GM21529 (cell line): ENCODE results near the gene CDRT15.
"Not testable (repeated sequence)": the region's sequence is repeated elsewhere in the genome, so short reads cannot be mapped to it uniquely, and the experiment has no call there.

Source experiments
- ATAC-seq: cut with Tn5 transposase; IDR thresholded peaks from one replicate; pipeline ENCODE4 v1.9.1; 2021; ENCODE audit not compliant: unreplicated experiment

CDRT15 gene

DNA sequence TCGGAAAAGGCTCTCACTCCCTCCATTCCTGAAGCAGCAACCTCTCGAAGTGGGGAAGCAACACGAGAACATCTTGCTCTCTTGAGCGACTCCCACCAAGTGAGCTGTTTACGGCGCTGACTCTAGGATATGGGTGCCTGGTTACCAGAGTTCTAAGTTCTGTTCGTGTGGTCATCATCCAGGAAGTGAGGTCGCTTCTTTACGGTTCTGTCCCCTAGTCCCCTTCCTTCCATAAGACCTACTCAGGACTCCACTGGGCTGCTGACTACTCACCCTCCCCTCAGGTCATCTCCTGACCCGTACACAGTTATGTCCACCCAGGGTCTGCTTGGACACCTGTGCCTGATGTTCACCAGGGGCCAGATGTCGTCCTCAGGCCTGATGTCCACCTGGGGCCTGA is at the start of gene CDRT15:
Gene CDRT15, minus strand, starts transcription at position 101 of the 400 bp plus-strand sequence. Its CDS starts 29 bp downstream, at position 72.
- ATAC-seq = not testable (repeated sequence)

DNA sequence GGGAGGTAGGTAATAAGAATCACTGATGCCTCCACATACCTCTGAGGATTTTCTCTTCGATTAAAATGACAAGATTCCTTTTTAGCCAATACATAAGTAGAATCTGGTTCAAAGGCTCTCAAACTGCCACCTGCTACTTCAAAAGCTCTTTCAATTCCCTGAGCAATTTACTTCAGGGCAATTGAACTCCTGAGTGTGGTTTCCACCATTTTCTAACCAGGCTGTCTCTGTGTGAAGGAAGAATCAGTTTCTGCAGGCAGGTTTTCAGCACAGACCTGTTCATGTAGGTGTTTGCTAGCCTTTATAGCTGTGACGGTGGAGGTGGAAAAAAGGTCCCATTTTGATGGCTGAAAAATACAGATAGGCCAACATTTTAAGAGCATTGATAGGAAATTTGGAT is 46.1 kb upstream of the CDRT15 start:
- ATAC-seq = no peak

DNA sequence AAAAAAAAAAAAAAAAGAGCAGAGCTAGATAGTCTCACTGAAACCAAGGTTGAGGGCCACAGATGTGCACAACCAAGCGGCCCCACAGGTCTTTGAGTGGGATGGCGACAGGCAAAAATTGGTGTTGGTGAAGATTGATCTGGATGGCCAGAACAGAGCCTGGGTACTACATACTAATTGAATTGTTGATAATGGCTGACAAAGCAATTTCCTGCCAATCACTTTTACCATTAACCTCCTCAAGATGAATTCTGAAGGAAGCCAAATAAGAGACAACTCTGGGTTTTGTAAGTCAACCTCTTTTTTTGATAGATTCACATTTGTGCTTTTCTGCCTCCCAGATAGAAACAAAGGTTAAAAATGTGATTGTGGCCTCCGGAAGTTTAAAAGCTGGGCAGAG is 44.9 kb upstream of the CDRT15 start:
- ATAC-seq = no peak

DNA sequence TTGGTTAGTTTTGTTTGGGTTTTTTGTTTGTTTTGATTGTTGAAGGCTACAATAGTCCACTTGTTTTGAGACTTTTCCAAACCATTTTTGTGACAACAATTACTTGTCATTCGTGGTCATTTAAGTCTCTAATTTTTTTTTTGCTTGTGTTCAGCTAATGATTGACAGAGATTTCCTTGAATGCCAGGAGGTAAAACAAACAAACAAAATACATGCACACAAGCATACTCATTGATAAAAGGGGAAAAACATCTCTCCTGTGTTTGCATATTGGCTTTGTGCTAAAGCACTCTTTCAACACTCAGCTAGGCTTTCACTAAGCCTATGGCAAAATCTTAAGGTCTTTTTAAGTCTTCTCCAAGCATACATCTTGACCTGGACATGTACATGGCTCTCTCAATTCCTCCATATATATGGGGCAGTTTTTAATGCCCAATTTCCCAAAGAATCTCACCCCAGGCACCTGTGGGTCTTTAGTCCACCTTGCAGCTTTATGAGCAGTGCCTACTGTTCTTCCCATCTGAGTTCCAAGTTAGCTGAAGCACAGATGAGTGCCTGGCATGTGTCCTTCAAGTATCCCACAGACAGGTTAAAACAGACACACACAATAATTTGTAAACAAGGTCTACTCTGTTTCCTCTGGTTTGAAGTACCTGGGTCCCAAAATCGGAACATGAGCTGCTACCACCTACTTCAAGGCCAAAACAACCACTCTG is 40.0 kb upstream of the CDRT15 start:
- ATAC-seq = no peak

DNA sequence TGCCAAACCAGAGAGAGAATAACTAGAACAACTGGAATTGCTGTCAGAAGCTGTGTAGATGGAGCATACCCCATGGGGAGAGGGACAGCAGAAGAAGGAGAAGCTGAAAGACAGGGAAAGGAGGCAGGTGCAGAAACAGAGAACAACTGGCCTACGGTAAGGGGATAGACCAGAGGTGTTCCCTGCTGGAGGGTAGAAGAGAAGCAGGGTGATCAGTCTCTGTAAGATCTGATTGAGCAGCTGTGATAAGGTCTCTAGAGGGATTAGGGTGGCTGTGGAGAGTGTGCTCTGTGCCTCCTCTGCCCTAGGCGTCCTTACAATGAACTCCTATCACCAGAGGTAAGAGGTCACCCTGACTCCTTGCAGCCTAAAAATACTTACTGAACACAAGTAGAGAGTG is 33.8 kb upstream of the CDRT15 start:
- no peak for ATAC-seq

DNA sequence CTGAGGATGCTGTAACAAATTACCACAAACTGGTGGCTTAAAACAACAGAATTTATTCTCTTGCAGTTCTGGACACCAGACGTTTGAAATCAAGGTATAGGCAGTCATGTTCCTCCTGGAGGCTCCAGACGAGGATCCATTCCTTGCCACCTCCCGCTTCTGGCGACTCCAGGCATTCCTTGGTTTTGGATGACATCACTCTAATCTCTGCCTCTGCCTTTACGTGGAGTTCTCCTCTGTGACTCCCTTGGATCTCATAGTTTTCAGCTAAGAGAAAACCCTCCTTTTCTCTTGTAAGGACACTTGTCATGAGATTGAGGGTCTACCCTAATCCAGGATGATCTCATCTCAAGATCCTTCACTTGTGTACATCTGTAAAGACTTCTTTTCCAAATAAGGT is 32.8 kb upstream of the CDRT15 start:
- ATAC-seq = no peak

DNA sequence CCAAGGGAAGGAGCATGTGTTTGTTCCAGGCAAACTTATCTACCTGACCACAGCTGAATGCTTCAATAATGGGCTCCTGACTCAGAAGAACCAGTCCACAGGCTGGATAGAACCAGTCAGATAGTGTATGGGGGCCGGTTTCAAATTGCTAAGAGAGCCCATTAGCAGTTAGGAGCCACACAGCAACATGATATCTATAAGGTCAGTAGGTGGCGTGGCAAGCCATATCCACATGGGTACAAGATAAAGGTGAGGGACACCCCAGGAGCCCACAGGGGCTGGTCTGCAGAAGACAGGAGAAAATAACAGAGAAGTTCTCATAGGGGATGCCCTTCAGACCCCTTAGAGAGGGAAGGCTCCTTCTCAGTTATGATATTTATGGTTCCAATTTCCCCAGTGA is 31.6 kb upstream of the CDRT15 start:
- no peak for ATAC-seq

DNA sequence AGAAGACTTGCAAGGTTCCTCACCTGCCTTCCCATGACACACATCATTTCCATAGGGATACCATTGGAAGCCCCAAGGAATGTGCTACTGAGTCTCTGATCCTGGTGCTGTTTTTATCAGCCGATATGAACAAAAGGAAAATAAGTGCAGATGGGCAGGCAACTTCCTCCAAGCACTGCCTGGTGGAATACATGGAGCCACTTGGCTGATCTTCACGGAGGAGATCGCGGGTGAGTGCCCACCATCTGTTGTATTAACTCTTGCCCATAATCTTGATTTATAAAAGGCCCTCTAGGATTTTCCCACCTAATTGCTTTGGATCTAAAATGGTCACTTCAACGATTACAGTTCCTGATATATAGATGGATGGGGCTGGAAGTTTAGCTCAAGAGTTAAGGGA is 24.7 kb upstream of the CDRT15 start:
- no peak for ATAC-seq

DNA sequence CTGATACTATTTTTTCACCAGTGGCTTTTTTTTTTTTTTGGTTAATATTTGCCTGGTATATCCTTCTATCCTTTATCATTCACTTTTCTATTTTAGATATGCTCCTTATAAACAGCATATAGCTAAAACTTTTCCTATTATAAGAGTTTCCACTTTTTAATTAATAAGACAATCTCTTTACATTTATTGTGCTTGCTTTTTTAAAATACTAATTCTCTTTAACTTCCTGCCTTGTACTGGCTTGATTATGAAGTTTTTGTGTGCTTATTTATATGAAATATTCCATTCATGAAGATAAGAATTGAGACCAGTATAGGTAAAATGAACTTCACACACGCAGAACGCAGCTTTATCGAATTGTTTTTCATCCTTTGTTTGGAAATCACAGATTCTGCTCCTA is 9.0 kb upstream of the CDRT15 start:
- ATAC-seq = no peak

DNA sequence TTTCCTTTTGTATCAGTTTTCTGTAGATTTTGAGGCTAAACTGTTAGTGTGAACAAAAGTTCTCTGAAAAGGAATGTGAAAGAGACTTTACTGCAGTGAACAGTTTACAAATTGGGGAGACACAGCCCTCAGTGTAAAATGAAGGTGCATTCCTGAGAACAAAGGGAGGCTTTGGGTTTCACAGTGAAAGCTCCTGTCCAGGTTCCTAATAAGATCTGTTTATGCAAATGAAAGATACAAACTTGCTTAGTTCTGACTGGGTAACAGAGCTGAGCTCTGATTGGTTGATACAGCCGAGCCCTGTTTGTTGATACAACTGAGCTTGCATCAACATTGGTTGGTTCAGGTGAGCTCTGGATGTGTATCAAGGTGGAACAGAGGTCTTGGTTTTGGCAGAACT is 8.3 kb upstream of the CDRT15 start:
- no peak for ATAC-seq

DNA sequence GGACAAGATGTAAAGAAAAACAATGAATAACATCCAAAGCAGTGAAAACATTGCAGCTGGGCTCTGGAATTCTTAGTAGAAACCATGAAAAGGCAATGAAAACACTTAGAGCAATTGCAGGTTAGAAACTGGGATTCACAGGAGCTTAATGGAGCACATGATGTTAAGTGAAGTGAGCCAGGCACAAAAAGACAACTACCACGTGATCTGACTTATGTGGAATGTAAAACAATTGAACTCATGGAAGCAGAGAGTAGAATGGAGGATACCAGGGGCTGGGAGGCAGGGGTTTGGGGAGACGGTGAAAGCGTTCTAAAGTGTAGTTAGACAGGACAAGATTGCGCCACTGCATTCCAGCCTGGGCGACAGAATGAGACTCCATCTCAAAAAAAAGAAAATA is 2.6 kb upstream of the CDRT15 start:
- not testable (repeated sequence) for ATAC-seq

DNA sequence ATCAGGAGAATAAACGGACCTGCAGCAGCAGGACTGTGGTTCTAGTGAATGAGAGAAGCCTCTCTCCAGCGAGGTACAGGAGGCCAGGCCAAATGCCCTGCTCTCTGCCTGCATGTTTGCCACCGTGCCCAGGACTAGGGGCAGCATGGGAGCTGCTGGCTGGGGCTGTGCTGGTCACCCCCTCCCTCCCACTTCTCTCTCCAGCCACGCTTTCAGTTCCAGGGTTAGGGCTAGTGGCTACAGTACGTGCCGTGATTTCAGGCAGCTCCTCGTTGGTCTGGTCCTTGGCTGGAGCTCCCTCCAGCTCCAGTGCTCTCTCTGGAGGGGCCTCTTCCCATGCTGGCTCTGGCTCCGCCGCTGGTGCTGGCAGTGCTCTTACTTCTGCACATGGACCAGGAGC is 630 bp downstream of the CDRT15 start:
- not testable (repeated sequence) for ATAC-seq

DNA sequence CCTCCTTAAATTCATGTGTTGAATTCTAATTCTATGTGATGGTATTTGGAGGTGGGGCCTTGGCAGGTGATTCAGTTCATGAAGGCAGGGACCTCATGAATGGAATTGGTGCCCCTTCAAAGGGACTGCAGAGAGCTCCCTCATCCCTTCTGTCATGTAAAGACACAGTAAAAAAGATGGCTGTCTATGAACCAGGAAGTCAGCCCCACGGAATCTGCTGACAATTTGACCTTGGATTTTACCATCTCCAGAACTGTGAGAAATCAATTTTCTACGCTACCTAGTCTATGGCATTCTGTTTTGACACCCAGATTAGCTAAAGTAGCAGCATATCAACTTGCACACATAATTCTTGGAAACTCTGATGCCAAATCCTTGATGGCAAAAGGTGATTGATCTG is 1.6 kb downstream of the CDRT15 start:
- not testable (repeated sequence) for ATAC-seq

DNA sequence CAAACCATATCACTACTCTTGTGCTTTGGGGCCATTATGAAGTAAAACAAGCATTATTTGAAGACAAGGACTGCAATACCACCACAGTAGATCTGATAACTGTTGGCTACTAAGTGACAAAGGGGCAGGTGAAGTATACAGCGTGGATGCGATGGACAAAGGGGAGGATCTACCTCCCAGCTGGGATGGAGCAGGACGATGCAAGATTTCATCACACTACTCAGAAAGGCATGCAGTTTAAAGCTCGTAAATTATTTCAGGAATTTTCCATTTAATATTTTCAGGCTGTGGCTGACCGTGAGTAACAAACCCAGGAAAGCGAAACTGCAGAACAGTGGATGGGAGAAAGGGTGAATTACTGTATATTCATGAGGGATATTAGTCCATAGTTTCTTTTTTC is 5.5 kb downstream of the CDRT15 start:
- not testable (repeated sequence) for ATAC-seq

DNA sequence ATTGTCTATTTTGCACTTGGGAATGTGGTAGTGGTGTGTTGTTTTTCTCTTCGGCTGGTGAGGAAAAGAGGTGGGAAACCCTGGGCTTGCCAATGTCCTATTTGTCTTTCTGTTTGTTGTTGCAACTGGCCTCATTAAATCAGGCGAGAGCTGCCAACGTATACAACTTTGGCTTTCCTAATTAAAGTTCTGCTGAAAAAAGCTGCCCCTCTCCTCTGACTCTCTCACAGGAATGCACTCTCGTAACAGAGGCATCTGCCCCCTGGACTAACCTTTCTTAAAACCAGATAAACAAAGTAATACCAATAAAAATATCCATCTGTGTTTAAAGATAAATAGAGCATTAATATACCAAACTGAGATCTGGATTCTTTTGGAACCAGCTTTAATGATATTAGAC is 7.8 kb downstream of the CDRT15 start:
- no peak for ATAC-seq

DNA sequence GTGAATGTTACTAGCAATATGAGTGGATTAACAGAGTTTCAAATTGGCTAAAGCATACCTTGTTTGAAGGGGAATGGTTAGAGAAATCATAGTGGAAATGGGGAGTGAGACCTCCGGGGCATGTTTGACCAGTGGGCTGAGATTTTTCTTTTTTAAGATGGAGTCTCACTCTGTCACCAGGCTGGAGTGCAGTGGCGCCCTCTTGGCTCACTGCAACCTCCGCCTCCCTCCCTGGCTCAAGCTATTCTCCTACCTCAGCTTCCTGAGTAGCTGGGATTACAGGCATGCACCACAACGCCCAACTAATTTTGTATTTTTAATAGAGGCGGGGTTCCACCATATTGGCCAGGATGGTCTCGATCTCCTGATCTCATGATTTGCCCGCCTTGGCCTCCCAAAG is 9.6 kb downstream of the CDRT15 start:
- ATAC-seq = no peak

DNA sequence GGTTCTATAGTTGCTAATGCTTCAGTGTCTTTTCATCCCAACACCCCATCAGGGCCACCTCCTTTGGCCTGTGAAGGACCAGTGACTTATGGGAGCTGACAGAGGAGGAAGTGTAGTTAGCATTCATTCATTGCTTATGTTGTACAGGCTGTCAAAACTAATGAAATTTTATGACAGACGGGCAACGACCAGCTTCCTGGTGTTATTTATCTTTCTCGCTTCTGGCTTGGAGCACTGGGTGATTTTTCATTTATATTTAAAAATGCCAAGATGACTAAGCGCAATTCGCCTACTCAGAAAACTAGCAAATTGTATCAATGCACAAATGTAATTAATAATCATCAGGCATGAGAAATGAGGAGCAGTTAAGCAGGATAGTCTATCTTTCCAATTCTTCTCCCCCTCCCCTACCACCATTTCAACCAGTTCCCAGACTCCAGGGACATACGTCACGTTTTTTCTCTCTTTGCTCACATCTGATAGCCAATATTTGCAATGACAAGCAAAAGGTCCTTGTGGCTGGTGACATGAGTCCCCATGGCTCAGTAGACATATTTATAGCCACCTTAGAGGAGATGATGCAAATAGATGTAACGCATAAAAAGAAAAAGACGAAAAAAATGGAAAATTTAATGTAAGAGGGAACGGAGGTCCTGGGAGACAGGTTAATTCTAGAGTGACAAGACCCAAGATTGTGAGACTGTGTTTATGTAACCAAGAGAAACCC is 11.2 kb downstream of the CDRT15 start:
- ATAC-seq = no peak

DNA sequence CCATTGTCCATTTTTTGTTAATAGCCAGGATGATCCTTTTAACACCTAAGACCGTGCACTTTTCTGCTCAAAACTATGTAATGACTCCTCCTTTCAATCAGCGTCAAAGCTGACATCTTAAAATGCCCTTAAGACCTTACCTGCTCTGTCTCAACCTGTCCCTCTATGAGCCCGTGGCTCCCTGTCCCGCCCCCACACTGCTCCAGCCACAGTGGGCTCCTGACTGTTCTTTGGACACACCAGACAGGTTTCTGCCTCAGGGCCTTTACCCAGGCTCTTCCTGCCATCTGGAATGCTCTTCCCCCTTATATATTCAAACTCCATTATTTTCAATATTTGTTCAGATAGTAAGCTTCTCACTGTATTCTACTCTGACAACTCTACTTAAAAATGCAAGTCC is 14.1 kb downstream of the CDRT15 start:
- ATAC-seq = no peak

DNA sequence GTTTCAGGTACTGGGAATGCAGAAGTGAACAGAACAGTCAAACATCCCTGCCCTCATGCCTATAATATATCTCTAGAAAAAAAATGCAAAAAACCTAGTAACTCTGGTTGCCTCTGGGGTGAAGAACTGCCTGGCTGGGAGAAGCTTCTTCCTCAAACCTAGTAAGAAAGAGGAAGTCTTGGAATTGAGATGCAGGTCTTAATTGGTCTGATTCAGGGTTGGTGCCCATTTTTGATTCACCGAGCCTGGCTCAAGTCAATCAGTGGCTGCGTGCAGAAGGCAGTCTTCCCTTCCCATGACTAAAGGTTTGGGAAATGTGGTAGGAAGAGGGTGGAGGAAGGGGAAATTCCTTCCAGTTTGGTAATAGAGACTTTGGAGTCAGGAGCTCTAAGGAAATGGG is 22.4 kb downstream of the CDRT15 start:
- ATAC-seq = no peak

DNA sequence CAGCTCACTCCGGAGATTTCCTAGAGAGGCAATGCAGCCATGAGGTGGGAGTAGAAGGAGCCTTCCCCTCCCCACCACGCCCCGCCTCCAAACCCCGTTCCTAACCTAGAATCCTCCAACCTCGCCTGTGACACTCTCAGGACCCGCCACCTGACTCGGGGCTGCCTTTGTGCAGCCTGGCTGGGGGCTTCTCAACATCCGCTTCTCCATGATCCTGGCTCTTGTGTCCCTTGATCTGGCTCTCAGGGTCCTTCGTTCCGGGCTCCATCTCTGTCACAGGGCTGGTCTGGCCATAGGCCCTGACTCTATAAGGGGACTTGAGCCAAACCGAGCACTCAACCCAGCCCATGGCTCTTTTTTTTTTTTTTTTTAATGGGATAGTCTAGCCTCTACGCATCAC is 24.3 kb downstream of the CDRT15 start:
- no peak for ATAC-seq

DNA sequence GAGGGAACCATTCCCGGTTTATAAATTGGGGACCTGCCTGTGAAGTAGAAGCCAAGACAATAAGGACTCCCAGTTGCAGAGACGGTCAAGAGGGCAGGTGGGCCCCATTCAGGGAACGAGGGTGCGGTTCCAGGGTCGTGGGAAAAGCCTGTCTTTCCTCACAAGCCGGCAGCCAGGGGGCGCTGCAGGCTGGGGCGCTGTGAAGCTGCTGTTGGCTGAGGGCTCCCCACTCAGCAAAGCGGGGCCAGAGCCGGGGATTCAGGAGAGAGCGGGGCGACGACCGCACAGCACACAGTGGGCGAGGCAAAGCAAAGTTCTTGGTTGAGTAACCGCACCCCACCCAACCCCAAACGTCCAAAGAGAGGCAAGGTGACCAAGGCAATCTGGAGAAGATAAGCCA is 24.9 kb downstream of the CDRT15 start:
- no peak for ATAC-seq

DNA sequence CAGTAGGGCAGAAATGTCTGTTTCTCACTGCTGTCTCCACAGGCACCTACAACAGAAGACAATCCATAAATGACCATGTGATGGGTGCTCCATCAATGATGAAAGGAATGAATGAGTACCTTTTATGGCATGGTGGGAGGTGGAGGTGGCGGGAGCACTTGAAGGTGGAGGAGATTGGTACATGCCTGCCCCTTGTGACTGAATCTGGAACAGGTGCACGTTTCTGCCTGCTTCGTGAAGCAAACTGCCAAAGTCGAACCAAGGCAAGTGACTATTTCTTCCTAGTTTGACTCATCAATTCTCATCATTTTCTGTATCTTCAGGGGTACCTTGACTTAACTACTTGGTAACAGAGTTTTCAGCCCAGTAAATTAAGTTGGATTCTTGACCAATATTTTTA is 25.4 kb downstream of the CDRT15 start:
- no peak for ATAC-seq

DNA sequence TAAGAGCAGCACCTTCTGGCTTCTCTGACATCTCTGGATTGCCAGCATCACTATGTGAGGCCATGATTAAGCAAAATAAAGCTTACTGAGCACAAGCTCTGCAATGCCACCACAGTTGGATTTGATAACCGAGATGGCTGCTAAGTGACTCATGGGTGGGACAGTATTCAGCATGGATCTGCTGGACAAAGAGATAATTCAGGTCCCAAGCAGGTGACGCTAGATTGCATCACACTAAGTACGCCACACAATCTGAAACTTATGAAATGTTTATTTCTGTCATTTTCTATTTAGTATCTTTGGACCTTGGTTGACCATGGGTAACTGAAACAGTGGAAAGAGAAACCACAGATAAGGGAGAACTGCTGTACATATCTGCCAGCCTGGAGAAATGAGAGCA is 27.4 kb downstream of the CDRT15 start:
- no peak for ATAC-seq
